Hematopoietic multipotent progenitor cell treated with erythropoietin and hydrocortisone succinate and interleukin-3 and kit ligand, for 8 days (in vitro differentiated cells): ENCODE data around the gene CDH22.

Experiments used
- DNase-seq: peaks from one replicate; pipeline ENCODE4 v3.0.0-alpha.2; 2015

The CDH22 gene

GRCh38 chr20:46265539-46265938, 42.8 kb downstream of the CDH22 start:
- DNase-seq, result no peak

- DNase-seq, result no peak
These were observed 43.7 kb downstream of the CDH22 start for GRCh38 chr20:46264391-46265266.

- DNase-seq, result no peak
These were observed 46.6 kb downstream of the CDH22 start for GRCh38 chr20:46261456-46262253.

- DNase-seq, result no peak
These were observed 47.3 kb downstream of the CDH22 start for GRCh38 chr20:46260936-46261454.

- DNase-seq, result no peak
These were observed 47.8 kb downstream of the CDH22 start for GRCh38 chr20:46260480-46260879.

- no peak for DNase-seq
These were observed 48.9 kb downstream of the CDH22 start for GRCh38 chr20:46259260-46259859.

GRCh38 chr20:46257887-46258286, 50.4 kb downstream of the CDH22 start:
- DNase-seq, result no peak

GRCh38 chr20:46256293-46256692, 52.0 kb downstream of the CDH22 start:
- DNase-seq, result no peak

- peak; percentile 69 for DNase-seq
These were observed 52.7 kb downstream of the CDH22 start for GRCh38 chr20:46255440-46256104.

GRCh38 chr20:46253391-46253790, 54.9 kb downstream of the CDH22 start:
- no peak for DNase-seq

- no peak for DNase-seq
These were observed 55.8 kb downstream of the CDH22 start for GRCh38 chr20:46252352-46253091.

- DNase-seq, result no peak
These were observed 57.1 kb downstream of the CDH22 start for GRCh38 chr20:46251211-46251673.

GRCh38 chr20:46250772-46251171, 57.5 kb downstream of the CDH22 start:
- DNase-seq, result no peak

- no peak for DNase-seq
These were observed 58.6 kb downstream of the CDH22 start for GRCh38 chr20:46249671-46250070.

GRCh38 chr20:46246559-46246958, 61.7 kb downstream of the CDH22 start:
- no peak for DNase-seq

- DNase-seq, result no peak
These were observed 64.3 kb downstream of the CDH22 start for GRCh38 chr20:46243707-46244628.

GRCh38 chr20:46242390-46242789, 65.9 kb downstream of the CDH22 start:
- no peak for DNase-seq

GRCh38 chr20:46240881-46241280, 67.4 kb downstream of the CDH22 start:
- no peak for DNase-seq

GRCh38 chr20:46240065-46240464, 68.2 kb downstream of the CDH22 start:
- no peak for DNase-seq

GRCh38 chr20:46237736-46238135, 70.6 kb downstream of the CDH22 start:
- DNase-seq, result no peak

GRCh38 chr20:46237227-46237626, 71.1 kb downstream of the CDH22 start:
- DNase-seq, result no peak
